GM18873 (cell line): Measurements from ENCODE around the gene MLEC.
A peak's percentile ranks its signal among the peaks of the same experiment; 100 is the strongest.

Source experiments
- ATAC-seq: cut with Tn5 transposase; IDR thresholded peaks from one replicate; pipeline ENCODE4 v1.9.1; 2021; ENCODE audit warnings: mild to moderate bottlenecking, moderate library complexity, moderate number of reproducible peaks; ENCODE audit not compliant: unreplicated experiment, low FRiP score

The MLEC gene, protein sequence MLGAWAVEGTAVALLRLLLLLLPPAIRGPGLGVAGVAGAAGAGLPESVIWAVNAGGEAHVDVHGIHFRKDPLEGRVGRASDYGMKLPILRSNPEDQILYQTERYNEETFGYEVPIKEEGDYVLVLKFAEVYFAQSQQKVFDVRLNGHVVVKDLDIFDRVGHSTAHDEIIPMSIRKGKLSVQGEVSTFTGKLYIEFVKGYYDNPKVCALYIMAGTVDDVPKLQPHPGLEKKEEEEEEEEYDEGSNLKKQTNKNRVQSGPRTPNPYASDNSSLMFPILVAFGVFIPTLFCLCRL

DNA sequence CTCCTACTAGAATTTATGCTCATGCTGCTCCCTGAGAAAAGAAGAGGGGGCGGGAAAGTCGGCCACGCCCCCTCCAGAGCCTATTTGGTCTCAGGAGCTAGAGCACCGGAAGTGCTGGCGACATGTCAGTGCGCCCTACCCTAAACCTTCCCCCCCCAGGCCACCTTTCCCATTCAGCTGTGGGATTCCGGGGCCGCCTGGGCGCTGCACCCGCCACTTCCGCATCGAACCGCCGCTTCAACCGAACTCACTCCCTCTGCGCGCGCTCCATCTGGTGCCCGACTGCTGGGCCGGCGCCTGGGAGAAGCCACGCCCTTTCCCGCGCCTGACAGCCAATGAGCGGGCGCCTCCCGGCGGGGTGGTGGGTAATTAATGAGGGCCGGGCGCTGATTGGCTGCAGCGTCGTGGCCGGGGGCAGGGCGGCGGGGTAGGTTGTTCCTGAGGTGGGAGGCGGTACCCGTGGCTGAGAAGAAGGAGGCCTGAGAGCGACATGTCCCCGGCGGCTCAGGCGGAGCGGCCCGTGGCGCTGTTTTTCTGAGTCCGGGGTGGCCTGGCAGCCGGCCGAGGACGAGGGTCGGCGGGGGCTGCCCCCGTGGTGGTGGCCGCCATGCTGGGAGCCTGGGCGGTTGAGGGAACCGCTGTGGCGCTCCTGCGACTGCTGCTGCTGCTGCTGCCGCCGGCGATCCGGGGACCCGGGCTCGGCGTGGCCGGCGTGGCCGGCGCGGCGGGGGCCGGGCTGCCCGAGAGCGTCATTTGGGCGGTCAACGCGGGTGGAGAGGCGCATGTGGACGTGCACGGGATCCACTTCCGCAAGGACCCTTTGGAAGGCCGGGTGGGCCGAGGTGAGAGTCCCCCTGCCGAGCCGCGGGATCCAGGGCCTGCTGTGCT, at the start of gene MLEC:
TSS of gene MLEC (plus strand) at position 460 of the 888 bp plus-strand sequence. CDS start at position 608, 148 bp downstream.
- peak; percentile 56 for ATAC-seq

DNA sequence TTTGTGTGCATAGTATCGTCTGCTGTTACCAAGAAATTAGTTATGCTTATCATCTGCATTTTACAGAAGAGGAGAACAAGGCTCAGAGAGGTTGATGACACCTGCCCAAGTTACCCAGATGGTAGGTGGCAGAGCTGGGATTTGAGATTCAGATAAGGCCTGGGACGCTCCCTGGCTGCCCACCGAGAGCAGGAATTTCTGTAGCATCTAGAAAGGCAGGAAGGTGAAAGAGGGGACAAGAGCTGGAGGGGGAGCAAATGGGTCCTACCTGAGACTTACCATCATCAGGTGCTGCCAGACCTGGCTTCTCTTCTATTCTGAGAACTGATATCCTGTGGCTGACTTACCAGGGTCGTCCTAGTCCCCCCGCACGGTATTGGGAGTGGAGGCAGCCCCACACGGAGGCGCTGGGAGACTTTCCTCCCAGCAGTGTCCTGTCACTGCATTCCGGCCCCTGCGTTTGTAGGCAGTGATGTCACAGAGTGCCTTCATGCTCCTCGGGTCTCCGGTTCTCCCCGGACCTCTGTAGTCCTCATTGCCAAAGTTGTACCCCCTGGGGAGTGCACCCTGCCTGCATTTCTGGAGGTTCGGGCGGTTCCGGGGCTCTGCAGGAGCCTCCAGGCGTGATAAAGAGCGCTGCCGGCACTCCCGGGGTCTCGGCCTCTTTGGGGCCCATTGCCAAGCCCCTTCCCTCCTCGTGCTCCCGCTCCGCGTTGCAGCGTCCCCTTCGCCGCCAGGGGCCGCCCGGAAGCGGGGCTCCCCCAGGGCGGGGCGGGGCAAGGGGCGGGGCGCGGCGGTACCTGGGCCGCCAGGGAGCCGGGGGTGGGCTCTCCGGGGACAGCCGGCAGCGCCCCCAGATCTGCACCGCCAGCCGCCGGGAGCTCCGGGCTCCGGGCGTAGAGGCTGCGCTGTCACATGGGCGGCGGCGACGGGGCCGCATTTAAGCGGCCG, 46.9 kb upstream of the MLEC start, which contains the start of gene CABP1:
TSS of gene CABP1 (plus strand) at position 856 of the 951 bp plus-strand sequence. CDS start at position 916, 60 bp downstream.
- no peak for ATAC-seq

DNA sequence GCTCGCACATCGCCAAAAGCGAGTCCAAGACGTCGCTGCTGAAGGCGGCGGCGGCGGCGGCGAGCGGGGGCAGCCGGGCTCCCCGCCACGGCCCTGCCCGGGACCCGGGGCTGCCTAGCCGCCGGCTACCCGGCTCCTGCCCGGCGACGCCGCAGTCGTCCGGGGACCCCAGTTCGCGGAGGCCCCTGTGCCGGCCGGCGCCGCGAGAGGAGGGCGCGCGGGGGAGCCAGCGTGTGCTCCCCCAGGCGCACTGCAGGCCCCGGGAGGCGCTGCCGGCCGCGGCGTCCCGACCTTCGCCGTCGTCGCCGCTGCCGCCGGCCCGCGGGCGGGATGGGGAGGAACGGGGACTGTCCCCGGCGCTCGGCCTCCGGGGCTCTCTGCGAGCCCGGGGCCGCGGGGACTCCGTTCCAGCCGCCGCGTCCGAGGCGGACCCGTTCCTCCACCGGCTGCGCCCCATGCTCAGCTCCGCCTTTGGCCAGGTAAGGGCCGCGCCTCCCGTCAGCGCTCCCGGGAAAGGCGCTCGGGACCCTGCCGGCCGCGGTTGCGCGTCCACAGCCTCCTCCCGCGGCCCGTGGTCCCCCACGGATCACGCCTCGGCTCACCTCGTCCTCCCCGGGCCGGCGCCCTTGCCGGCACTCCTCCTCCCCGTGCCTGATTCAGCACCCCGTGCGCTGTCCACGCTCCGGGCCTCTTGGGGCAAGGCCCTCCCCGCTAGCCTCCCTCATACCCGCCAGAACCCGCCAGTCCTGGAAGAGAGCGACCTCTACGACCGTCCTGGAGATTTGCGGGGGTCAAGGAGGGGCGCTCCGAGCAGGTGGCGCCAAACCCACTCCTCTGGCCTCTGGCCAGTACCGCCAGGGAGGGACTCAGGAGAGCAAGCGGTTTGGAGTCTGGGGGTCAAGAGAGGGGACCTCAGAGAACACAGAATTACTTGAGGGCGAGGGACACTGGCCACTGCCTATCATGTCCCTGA, 45.8 kb upstream of the MLEC start:
- no peak for ATAC-seq

DNA sequence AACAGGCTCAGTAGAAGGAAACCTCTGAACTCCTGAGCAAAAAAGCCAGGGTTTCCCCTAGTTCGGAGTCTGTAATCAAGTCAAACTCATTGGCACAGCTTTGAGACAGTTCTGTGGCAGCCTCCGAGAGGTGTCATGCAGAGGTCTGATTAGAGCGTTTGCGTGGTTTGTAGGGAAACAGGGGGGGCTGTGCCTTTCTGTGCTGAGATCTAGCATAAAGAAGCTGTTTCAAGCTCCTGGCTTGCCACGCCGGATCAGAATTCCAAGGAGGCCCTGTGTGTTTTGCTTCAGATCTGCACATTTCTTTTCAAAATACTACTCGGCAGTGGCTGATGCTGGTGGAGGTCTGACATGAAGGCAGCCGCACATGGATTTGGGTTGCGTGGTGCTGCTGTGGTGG, 44.8 kb upstream of the MLEC start:
- ATAC-seq, result no peak

GRCh38 chr12:120642826-120643225, 44.1 kb upstream of the MLEC start:
- no peak for ATAC-seq

- ATAC-seq, result no peak
Observed at GRCh38 chr12:120643574-120643973, 43.4 kb upstream of the MLEC start.

- no peak for ATAC-seq
Observed at GRCh38 chr12:120646044-120646443, 40.9 kb upstream of the MLEC start.

- ATAC-seq, result no peak
Observed at GRCh38 chr12:120647375-120647755, 39.6 kb upstream of the MLEC start.

- no peak for ATAC-seq
Observed at GRCh38 chr12:120649442-120650232, 37.3 kb upstream of the MLEC start.

- ATAC-seq, result no peak
Observed at GRCh38 chr12:120650233-120650690, 36.7 kb upstream of the MLEC start.

DNA sequence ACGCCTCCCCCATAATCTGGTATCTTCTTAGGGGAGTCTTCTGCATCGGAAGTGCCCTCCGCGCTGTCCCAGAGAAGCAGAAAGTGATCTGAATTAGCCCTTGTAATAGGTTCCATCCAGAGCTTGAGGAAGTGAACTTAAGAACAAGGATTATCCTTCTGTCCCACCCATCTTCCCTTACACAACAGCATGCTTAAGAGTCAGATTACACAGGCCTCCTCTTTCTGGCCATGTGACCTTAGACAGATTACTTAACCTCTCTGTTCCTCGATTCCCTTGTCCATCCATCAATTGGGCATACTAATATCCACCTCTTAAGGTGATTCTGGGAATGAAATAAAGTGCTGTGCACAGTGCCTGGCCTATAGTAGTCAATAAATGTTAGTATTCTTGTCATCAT, 35.1 kb upstream of the MLEC start:
- ATAC-seq, result no peak

- no peak for ATAC-seq
Observed at GRCh38 chr12:120652656-120653435, 34.1 kb upstream of the MLEC start.

DNA sequence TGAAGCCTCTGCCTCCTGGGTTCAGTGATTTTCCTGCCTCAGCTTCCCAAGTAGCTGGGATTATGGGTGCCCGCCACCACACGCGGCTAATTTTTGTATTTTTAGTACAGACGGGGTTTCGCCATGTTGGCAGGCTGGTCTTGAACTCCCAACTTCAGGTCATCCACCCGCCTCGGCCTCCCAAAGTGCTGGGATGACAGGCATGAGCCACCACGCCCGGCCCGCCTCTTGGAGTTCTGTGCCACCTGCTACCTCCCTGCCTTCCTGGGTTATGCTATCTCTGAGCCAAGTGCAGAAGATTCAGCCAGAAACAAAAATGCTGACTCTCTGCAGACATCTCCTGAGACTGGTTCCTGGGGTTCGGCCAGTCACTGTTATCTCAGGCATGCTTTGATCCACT, 33.3 kb upstream of the MLEC start:
- no peak for ATAC-seq

GRCh38 chr12:120654656-120655055, 32.3 kb upstream of the MLEC start:
- no peak for ATAC-seq

DNA sequence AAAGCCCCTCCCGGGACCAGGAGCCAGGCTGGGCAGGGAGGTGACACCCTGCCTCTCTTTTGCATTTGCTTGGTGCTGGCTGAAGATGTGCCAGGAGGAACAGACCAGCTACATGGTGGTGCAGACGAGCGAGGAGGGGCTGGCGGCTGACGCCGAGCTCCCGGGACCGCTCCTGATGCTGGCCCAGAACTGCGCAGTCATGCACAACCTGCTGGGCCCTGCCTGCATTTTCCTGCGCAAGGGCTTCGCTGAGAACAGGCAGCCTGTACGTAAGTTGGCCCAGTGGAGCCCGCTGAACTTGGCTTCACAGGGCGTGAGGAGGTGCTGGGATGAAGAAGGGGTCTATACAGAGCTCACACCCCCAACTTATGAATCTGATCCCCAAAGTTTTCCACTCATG, 30.9 kb upstream of the MLEC start:
- ATAC-seq, result no peak

DNA sequence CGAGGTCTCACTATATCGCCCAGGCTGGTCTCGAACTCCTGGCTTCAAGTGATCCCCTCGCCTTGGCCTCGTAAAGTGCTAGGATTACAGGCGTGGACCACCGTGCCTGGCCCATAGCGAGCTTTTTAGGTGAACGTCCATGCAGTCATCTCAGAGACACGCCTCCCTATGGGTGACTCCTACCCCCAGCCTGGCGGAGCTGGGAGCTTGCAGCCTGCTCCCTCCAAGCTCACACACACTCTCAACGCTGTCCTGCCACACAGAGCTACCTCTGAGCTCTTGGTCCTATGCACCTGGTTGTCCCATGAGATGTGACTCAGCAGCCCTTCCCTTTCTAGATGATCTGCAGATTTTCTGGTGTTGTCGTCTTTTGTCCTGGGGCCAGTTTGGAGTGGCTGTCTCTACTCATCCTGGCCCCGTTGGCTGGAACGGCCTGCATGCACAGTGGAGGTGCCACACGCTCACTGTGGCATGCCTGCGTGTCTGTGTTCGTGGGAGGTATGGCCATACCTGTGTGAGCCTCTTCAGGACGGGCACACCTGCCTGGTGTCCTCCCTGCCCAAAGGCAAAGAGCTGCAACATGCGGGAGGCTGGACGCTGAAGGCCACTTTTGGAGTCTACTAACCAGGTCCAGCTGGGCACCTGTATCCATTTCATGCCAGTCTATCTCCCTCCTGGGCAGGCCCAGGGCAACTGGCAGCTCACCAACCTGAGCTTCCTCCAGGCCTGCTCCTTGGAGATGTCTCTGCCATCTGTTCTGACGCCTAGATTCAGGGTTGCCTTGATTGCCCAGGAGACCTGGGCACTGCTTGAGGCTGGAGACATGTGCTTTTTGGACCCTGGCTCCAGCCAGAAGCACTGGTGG, 28.4 kb upstream of the MLEC start:
- ATAC-seq, result no peak

- ATAC-seq, result no peak
Observed at GRCh38 chr12:120659151-120659525, 27.8 kb upstream of the MLEC start.
